HG02938 (cell line): Measurements from ENCODE around the gene HOXC5.

ENCODE experiments used
- ATAC-seq: cut with Tn5 transposase; IDR thresholded peaks from one replicate; pipeline ENCODE4 v1.9.1; 2021; ENCODE audit warnings: mild to moderate bottlenecking, moderate library complexity; ENCODE audit not compliant: unreplicated experiment

HOXC5 gene

DNA sequence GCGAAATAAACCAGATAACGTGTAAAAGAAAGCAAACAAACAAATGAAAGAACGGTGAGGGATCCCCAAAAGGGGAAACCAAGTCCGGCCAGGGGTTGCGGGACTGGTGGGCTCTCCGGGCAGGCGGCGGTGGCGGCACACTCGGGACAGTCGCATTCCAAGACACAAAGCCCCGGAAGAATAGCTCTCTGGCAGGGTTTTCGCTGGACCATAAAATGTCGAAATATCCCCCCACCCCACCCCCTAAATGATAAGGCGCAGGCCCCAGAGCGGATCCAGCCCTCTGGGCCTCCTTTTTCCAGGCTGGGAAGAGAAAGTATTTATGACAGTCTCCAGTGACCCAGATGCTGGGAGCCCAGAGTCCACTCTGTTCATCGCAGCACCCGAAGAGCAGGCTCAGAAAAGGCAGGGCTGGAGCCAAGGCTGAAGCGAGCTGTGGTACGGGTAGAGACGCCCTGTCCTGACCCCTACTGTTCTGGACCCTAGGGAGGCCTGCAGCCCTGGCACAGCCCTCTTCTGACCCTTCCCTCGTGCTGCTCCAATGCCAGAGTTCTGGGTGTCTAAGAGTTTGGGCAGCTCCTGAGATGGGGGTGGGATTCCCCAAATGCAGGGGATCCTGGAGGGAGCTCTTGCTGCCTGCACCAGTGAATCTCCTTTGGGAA, 26.2 kb upstream of the HOXC5 start:
- ATAC-seq: no peak

DNA sequence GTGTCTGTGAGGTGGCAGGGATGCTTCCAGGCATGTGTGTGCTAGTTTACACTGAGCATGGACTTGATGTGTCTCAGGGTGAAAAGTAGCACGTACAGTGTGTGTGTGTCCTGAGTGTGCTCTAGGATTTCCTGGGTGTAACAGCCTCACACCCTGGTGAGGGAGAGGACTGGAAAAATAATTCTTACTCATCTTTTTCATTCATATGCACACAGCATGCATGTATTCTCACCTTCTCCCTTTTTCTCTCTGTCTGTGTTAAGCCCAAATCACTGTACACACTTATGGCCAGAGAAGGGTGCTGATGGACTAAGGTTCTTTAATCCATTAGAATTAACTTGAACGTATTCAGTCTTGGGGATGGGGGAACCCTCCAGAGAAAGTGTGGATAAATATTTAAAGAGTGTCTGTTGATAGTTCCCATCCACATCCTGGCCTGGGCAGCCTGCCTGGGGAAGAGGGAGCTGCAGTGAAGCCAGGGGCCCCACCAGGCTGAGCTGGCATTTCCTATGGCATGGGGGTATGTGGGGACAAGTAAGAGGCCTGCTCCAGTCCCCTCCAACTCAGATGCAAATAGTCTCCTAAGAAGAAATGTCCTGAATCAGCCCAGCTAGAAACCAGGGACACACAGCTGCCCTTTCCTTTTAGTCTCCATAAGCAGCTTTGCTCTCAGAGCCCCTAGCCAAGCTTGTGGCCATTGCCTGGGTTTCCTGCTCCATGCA, 25.2 kb upstream of the HOXC5 start:
- ATAC-seq: no peak

DNA sequence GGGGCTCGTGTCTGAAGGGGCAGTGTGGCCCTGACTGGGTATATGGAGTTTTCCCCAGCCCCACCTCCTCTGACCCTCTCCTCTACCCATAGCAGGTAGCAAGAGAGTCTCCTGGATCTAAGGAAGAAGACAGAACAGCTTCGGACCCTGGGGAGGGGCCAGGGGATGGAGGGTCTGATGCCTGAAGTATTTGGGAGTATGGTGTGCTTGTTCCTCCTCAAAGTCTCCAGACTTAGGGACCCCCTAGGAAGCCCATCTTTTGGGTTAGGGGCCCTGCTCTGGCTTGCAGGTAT, 24.6 kb upstream of the HOXC5 start:
- no peak for ATAC-seq

DNA sequence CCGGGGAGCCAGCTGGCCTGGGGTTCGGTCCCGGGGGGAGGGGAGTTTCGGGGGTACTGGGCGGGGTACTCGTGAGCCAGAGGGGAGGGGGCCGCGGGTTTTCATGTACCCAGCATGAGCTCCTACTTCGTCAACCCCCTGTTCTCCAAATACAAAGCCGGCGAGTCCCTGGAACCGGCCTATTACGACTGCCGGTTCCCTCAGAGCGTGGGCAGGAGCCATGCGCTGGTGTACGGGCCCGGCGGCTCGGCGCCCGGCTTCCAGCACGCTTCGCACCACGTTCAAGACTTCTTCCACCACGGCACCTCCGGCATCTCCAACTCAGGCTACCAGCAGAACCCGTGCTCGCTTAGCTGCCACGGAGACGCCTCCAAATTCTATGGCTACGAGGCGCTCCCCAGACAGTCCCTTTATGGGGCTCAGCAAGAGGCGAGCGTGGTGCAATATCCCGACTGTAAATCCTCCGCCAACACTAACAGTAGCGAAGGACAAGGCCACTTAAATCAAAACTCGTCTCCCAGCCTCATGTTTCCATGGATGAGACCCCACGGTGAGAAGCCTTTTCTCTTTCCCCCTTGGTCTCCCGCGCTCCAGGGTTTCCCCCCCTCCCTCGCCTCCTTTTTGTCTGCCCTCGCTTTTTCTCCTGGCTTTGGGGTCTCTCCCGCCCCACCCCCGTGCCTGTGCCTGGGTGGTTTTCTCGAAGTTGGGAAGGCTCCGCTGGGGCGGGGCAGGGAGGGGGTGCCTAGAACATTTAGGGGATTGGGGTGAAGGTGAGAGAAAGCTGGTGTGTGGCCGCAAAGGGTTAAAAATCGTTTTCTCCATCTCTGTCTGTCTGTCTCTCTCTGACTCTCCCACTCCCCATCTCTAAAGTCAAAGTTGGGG, 23.4 kb upstream of the HOXC5 start:
- no peak for ATAC-seq

DNA sequence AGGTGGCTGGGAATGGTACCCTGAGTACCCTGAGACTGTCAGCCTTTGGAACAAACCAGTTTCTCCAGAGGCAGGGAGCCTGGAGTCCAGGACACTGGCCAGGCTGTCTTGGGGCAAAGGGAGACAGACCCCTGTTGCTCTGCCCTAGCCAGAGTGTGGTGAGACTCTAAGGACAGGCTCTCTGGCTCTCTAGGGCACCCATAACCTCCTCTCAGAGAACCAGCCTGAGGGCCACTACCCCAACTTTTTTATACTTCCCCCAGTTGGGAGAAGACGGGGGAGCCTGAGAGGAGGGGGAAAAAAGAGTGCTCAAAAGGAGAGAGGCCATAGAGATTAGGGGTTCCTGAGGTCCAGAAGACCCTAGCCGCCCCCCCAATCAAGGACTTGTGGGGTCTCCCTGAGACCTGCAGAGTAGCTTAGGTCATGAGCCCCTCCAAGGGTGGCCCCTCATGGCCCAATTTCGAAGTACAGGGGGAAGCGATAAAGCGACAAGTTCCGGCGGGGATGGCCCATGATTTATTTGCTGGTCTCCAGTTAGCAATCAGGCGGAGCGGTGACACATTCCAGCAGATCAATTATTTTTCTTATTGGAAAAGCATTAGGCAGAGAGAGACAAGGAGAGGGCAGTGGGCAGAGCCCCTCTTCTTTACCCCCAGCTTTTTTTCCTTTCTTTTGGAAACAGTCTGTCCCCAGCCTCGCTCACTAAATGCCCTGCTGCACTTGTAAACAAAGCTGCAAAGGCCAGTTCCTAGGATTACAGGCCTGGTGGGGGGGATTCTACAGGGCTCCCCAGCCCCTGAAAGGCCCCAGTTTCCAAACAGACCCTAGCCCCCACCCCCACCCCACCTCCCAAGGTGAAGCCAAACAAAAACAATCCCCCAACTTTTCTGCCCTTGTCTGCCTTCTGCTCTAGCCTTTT, 22.5 kb upstream of the HOXC5 start:
- ATAC-seq: no peak

DNA sequence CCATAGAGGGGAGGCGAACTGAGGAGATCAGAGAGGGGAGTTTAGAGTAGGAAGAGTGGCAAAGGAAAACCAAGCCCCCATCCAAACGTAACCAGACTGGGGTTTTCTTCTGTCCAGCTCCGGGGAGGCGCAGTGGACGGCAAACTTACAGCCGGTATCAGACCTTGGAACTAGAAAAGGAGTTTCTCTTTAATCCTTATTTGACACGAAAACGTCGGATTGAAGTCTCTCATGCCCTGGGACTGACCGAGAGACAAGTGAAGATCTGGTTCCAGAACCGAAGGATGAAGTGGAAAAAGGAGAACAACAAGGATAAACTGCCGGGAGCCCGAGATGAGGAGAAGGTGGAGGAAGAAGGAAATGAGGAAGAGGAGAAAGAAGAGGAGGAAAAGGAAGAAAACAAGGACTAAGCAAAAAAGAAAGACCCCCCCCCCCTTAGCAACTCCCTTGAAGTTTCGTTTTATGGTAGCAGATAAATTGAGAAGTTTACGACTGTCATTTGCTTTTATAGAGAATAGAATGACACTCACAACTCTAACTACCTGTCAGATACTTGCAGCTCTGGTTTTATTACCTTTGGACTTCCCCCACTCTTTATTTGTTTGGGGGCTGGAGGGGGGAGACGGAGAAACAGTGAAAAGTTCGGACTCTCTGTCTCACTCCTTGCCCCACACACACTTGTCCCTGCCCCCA, 21.7 kb upstream of the HOXC5 start:
- no peak for ATAC-seq

DNA sequence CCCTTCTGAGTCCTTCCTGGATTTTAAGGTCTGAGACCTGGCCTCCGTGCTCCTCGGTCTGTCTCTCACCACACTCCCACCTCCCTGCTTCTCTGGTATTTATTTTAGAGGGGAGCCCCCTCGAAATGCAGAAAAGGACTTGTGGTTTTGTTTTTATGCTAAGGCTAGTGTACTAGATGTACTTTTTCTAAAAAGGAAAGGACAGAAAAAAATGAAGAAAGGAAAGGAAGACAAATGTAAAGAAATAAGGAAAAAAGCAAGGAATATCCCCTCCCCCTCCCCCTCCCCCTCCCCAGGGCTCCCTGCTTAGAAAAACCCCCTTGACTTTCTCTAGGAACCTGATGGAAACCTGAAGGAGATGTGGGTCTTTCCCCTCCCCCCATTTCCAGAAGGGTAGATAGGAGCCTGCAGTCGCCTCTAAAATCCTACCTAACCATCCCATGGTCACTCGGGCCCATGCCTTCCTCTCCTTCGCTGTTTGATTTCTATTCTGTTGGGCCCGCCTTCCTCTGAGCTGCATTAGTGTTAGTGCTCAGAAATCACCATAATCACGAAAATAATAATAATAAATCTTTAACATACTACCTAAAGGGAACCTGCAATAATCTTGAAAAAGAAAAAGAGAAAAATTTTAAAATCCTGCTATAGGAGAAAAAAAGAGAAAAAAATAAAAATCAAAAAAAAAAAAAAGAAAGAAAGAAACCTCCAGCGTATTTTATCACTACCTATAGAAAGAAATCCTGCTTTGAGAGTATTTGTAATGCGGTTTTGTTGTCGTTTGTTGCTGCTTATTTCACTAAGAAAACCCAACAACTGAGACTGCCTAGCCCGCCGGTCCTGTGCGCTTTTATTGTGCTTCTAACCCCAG, 21.0 kb upstream of the HOXC5 start:
- ATAC-seq: no peak

DNA sequence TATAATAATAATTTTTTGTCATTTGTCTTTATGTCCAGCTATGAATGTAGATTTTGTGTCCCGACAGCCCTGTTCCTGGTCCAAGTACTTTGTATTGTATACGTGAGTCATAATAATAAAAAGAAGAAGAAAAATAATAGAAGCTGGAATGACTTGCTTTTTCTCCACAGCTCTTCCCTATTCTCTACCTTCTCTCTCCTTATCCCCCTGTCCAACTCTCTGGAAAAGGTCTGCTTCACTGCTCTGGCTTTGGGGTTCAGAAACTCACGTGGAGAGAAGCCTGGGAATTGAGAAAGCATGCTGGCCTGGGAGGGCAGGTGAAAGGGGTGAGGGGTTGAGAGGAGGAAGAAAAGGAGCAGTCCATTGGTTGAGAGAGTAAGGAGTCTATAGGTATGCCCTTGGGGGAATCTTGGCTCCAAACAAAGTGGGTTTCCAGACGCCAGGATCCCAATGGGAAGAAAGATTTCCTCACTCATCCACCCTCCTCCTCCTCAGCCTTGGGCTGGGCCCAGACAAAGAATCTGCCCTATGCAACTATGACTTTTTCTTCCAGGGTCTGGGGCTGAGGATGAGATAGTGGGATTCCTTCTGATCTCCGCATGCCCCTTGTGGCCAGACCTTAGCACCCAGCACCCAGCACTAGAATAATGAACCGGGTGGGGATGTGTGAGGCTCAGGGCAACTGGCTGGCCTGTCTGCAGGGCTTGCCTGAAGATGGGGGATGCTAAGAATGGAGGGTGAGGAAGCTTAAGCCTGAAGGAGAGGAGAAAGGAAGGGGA, 20.0 kb upstream of the HOXC5 start:
- ATAC-seq: no peak

DNA sequence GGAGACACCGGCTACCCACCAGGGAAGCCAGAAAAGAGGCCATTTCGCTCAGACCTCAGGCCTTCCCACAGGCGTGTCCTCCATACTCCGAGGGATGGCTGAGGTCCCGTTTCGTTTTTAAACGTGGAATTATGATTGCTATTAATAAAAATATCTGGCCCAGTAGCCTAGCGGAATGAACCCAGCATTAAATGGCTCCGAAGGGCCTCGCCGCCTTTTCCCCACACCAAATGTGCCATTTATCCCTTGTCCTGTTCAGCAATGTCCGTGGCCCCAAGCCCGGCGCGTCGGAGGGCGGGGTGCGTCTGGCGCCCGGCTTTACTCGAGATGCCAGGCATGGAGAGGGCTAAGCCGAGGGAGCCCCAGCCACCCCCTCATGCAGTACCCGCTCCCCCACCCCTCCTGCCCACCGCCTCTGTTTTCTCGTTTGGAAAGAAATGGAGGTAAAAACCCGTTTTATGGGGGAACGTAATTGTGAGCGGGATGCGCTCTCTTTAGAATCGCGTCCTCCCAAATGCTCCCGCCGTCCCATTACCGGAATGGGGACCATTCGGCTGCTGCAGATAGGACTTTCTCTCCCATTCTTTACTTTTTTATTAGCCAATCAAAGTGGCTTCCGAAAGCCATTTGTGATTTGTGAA, 18.4 kb upstream of the HOXC5 start:
- no peak for ATAC-seq

DNA sequence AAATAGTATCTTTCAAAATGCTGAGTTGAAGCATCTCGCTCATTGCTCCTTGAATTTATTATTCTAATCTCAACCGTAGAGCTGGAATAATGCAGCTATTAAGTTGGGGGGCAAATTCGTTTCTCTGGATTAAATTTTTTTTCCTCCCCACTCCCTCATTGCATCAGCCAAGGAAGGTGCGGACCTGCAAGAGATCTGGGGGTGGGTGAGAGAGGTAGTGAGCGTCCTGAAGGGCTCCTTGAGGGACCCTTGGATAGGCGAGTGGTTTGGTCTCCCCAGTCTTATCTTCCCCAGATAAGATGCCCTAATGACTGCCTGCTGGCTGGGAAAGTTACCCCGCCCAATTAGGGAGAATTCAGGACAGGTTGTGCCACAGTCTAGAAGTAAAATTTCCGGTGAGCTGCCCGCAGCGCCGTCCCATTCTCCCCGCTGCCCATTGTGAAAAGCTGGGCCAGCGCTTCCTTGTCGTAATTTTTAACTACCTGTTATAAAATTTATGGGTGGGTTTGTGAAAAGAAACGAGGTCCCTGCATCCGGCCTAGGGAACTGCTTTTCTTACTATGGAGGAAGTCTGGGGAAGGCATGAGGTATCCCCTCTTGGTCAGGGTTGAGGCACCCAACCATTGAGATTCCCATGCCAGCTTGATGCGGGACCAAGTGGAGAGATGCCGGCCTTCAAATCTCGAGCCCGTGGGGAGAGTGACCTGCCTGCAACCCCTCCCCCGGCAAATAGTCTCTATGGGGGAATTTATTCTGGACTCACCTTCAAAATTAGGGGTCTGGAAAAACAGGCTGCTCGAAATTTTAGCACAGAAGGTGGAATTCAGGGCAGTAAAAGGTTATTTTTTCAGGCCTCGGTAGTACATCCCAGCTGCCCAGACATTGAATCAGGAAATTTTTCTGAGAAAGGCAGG, 17.6 kb upstream of the HOXC5 start:
- no peak for ATAC-seq

DNA sequence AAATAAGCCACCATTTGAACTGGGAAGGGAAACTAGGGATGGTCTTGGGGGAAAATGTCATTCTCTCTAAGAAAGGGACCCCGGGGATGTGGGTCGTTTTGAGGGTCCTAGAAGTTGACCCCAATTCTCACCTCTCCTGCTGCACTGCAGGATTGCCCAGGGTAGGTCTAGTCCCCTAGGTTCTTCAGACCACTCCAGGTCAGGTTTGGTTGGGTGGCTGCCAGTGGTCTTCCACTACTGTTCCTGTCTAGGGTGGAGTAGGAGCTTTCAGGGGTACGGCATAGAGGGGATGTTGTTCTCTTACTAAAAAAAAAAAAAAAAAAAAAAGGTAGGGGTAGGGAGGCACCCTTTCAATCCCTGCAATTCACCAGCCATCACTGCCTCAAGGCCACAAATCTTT, 16.8 kb upstream of the HOXC5 start:
- no peak for ATAC-seq

DNA sequence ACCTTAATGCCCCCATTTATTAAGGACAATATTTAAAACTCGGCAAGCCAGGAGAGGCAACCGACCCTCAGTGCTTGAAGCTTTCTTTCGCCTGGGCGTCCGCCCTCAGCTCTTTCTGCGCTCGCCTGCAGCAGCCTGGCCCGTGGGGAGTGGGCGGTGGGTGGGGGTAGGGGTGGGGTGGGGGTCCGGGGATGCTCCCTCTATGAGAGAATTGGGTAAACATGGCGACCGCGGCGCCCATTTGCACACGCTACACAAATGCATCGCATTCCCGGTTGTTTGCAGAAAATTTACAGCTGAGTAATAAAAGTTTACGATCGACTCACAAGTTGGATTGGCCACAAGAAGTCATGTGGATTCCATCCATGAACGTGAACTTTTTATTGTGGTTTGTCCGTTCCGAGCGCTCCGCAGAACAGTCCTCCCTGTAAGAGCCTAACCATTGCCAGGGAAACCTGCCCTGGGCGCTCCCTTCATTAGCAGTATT, 16.3 kb upstream of the HOXC5 start:
- ATAC-seq: no peak

DNA sequence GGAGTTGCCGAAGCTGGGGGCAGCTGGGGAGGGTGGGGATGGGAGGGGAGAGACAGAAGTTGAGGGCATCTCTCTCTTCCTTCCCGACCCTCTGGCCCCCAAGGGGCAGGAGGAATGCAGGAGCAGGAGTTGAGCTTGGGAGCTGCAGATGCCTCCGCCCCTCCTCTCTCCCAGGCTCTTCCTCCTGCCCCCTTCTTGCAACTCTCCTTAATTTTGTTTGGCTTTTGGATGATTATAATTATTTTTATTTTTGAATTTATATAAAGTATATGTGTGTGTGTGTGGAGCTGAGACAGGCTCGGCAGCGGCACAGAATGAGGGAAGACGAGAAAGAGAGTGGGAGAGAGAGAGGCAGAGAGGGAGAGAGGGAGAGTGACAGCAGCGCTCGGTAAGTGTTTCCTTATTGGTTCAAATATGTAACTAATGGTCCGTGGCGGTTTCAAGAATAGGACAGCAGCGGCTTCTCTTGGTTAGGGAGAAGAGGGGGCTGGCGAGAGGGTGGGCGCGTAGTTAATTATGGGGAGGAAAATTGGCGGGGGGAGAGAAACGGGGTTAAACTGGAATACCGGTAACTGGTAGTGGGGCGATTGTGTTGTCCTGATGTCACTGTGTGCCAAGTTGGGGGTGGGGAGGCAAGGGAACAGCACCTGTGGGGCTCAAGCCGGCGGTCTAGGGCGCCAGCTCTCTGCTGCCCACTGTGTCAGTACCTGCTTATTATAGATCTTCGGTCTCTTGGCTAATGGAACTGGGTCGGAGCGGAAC, 15.6 kb upstream of the HOXC5 start:
- peak; percentile 26 for ATAC-seq

DNA sequence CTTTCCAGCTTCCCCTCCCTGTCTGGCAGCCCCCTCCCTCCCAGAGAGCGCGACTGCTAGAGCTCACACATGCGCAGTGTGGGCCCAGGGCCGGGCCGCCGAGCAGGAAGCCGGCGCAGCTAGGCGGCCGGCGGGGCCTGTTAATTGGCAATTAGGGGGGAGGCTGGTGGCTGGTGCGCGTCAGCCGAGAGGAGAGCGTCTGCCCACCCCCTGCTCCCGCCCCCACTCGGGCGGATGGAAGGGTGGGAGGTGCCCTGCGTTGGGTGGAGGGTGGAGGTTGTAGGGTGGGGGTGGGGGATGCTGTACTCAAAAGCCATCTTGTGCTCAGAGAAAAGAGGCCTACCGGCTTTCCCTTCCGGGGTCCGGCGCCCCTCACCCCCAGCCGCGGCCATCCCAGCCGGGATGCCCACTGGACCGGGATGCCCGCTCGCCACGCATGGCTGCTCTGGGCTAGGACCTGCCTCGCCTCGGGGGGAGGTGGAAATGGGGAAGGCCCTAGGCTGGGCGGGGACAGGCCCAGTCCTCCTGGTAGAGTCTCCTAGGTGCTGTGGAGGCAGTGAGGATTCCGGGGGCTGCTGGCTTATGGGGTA, 14.9 kb upstream of the HOXC5 start:
- peak; percentile 59 for ATAC-seq

DNA sequence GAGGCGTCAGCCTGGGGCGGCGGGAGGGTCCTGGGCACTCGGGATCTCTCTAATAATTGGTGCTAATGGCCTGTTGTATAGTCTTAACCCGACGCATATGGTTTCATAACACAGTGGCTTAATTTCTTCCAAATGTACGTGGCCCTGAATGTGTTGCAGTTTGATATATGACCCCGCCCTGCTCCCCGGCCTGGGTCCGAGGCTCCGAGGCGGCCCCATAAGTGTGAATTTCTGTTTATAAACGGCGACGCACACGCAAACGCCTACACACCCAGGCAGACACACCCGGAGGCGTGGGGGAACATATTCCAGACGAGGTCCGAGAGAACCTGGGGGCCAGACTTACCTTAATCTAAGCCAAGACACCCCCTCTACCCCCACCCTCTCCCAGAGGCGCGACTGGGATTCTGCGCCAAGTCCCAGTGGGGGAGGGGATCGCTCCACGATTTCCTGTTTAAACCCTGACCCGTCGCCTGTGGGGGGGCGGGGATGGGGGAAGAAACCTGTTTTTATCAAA, 14.3 kb upstream of the HOXC5 start:
- ATAC-seq: no peak
